Activated B cell treated with CpG ODN at 0.5 μM for 24 hours (primary cell): ENCODE measurements around the gene ZNF598. TPM values are rescaled to one million over a fixed set of nuclear protein-coding genes. Genes with fewer than 3 reads are reported as not detected.

ENCODE experiments used
- ATAC-seq: fragments of 200-7000 bp; cut with Tn5 transposase; one replicate; pipeline ENCODE4 v1.10.0; 2021; ENCODE audit warnings: low read depth, mild to moderate bottlenecking, moderate library complexity
- CTCF ChIA-PET: fragments of 350-600 bp; sonication (Branson Sonifier 250); formaldehyde crosslinking; loops from one replicate; lab custom pipeline; 2021; ENCODE audit warnings: antibody characterized with exemption; lab: Charles Lee
- POLR2A ChIA-PET: fragments of 350-600 bp; sonication (Branson Sonifier 250); formaldehyde crosslinking; loops from one replicate; lab custom pipeline; 2021; ENCODE audit warnings: antibody characterized with exemption; lab: Charles Lee
- DNase-seq: peaks from one replicate; pipeline ENCODE4 v3.0.0; 2022
- H3K27ac Mint-ChIP-seq: one replicate; pipeline ENCODE4 v1.8.0; 2020; ENCODE audit warnings: mixed read lengths
- H3K27me3 Mint-ChIP-seq: one replicate; pipeline ENCODE4 v1.8.0; 2021; ENCODE audit warnings: mixed read lengths
- H3K36me3 Mint-ChIP-seq: one replicate; pipeline ENCODE4 v1.8.0; 2021; ENCODE audit warnings: low read depth, mixed read lengths
- H3K4me1 Mint-ChIP-seq: one replicate; pipeline ENCODE4 v1.8.0; 2021; ENCODE audit warnings: mixed read lengths
- H3K4me3 Mint-ChIP-seq: one replicate; pipeline ENCODE4 v1.8.0; 2020; ENCODE audit warnings: mild to moderate bottlenecking, mixed read lengths
- H3K9me3 Mint-ChIP-seq: one replicate; pipeline ENCODE4 v1.8.0; 2020; ENCODE audit warnings: mixed read lengths
- CTCF ChIP-seq: fragments of 200-600 bp; IDR thresholded peaks from one replicate; pipeline ENCODE4 v1.8.0; 2022; ENCODE audit warnings: antibody characterized with exemption, mild to moderate bottlenecking
- intact Hi-C: fragments of 100-400 bp; cut with micrococcal nuclease; formaldehyde crosslinking; loops from one replicate; pipeline ENCODE4 v1.15.1; 2024
- total RNA-seq: library from RNA; stranded (reverse); gene quantifications from 2 replicates; pipeline ENCODE4 v1.2.3, GENCODE V29; 2022

ZNF598 gene
- total RNA-seq, 1 donor from 2014 or later: 59.3 TPM

DNA sequence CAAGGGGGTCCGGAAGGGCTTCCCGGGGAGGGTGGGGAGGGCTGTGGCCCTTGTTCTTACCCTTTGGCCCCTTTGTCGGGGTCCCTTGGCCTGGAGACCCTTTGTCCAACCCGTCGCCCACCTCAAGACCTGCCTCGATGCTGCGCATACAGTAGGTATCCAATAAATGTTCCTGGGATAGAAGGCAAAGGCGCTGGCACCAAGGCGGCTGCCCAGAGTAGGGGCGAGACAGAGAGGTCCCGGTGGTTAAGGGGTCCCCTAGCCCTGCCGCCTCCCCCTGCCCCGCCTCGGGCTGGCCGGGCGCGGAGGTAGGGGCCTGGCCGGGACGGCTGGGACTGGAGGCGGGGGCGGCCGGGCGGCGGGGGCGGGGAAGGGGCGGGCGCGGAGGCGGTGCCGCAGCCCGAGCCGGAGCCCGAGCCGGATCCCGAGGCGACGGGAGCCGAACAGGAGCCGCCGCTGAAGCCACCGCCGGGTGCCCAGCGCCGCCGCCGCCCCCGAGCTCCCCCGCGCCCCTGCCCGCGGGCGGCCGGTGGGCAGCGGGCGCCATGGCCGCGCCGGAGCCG is 16.9 kb upstream of the ZNF598 start, which contains the start of gene NHERF2:
TSS of gene NHERF2 (plus strand) at position 442 of the 563 bp plus-strand sequence. CDS start at position 546, 104 bp downstream.
- Mint-ChIP-seq H3K4me3 (peak within 1 kb of the TSS; percentile 69), H3K4me1 (peaks cover 19% of the 10 kb centered on the region), H3K27ac (no peak within 1 kb of the TSS), H3K9me3 (no peaks in the 10 kb centered on the region), H3K27me3 (peaks cover 16% of the 10 kb centered on the region), H3K36me3 (no peaks in the 10 kb centered on the region)
- TF ChIP-seq CTCF: no peak
- ChIA-PET CTCF (interaction anchor here (0.6 to 1.8 kb wide), 2 partner anchors 83 to 114 kb away, joined by 4 to 7 read pairs; no protein-coding TSS in a partner anchor), POLR2A (interaction anchor here (1.0 to 1.6 kb wide), 2 partner anchors 21 to 129 kb away, joined by 4 to 12 read pairs; partner anchors contain the start of genes NTHL1, TRAF7 and TSC2)
- DNase-seq (peak; percentile 37), ATAC-seq (no peak)
- intact Hi-C loops: no loop called here

DNA sequence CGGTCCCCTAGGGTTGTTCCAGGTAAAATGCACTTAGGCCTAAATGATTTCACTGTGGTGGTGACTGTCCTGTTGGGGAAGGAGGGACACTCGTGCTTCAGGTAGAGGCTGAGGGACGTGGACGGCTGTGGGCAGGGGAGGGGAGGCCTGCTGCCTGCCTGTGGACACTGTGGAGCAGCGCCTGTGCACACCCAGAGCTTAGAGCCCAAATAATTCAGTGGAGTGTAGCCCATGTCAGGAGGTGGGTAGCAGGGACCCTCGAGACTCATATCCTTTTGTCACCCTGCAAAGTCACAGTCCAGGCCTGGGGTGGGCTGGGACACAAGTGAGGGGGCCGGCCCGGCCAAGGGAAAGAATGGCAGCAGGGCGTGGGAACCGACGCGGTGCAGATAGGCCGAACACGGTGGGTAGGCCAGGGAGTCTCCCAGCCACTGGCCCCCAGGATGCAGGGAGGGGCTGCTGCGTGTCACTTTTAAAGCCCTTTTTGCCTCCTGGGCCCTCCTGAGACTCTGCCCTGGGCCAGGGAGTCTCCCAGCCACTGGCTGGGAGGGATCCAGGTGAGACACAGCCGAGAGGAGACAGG is 16.3 kb upstream of the ZNF598 start:
- ATAC-seq (no peak), DNase-seq (no peak)
- Mint-ChIP-seq H3K27ac (no peak overlapping the region), H3K27me3 (peaks cover 17% of the 10 kb centered on the region), H3K4me1 (peaks cover 19% of the 10 kb centered on the region), H3K36me3 (no peaks in the 10 kb centered on the region), H3K4me3 (peak overlapping the region; percentile 61), H3K9me3 (no peaks in the 10 kb centered on the region)
- TF ChIP-seq CTCF: no peak
- ChIA-PET POLR2A (no interaction called here), CTCF (interaction anchor here (0.6 to 1.7 kb wide), 2 partner anchors 82 to 115 kb away, joined by 4 to 6 read pairs; no protein-coding TSS in a partner anchor)
- intact Hi-C loops: no loop called here

DNA sequence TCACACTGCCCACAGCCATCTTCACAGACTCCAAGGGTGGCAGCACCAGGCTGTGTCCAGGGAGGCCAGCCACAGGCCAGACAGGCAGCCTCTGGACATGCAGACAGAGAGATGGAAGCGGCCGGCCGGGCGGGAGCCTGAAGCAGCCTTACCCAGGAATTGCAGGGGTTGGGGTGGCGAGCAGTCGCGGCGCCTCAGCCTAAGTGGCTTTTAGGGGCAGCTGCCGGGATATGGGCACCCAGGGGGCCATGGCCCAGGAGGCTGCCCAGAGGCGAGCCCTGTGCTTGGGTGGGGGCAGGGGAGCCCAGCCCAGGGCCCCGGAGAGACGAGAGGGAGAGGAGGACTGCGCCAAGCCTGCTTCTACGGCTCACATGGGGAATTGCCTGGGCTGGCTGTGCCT is 15.6 kb upstream of the ZNF598 start:
- POLR2A ChIA-PET: interaction anchor here (2.1 kb wide), 1 partner anchor 130 kb away, joined by 13 read pairs; the partner anchor contains the start of gene TRAF7
- H3K4me1 Mint-ChIP-seq: peaks cover 22% of the 10 kb centered on the region

DNA sequence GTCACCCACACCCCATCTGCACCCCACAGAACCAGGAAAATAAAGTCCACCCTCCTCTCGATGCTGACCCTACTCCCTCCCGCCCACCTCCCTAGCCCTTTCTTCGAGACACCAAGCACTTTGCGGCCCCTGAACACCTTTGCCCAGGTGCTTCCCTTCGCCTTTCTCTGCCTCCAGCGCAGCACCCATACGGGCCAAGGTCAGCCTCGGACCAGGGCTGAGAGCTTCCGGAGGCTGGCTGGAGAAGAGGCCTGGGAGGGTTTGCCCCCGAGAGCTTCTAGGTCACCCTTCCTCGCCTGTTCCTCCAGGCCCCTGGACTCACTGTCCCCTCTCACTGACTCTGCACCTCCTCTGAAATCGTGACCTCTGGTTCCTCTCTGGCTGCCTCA is 14.4 kb upstream of the ZNF598 start:
- CTCF ChIA-PET: interaction anchor here (1.2 to 2.4 kb wide), 2 partner anchors 116 to 227 kb away, joined by 3 to 20 read pairs; partner anchors contain the start of gene ECI1
- Mint-ChIP-seq H3K4me1 (peaks cover 22% of the 10 kb centered on the region), H3K36me3 (no peaks in the 10 kb centered on the region), H3K27ac (no peak overlapping the region), H3K4me3 (peak overlapping the region; percentile 16), H3K27me3 (peaks cover 24% of the 10 kb centered on the region), H3K9me3 (no peaks in the 10 kb centered on the region)
- no peak for TF ChIP-seq CTCF
- intact Hi-C loops: no loop called here
- DNase-seq: no peak
- ATAC-seq: no peak
- POLR2A ChIA-PET: interaction anchor here (2.1 kb wide), 1 partner anchor 131 kb away, joined by 13 read pairs; the partner anchor contains the start of gene TRAF7

More for the DNA sequence above, 15.6 kb upstream of the ZNF598 start:
- Mint-ChIP-seq H3K4me3 (no peak overlapping the region), H3K36me3 (no peaks in the 10 kb centered on the region), H3K9me3 (no peaks in the 10 kb centered on the region), H3K27me3 (peaks cover 21% of the 10 kb centered on the region), H3K27ac (no peak overlapping the region)
- ATAC-seq (no peak), DNase-seq (no peak)
- CTCF ChIA-PET: interaction anchor here (1.7 kb wide), 1 partner anchor 115 kb away, joined by 6 read pairs; no protein-coding TSS in a partner anchor
- intact Hi-C loops: no loop called here
- no peak for TF ChIP-seq CTCF
